SIG-M5 (cell line): ENCODE data around the gene ISM2.

ENCODE experiments used
- DNase-seq: peaks from one replicate; lab custom pipeline; 2025; lab: John Stamatoyannopoulos, UW

Gene ISM2

DNA sequence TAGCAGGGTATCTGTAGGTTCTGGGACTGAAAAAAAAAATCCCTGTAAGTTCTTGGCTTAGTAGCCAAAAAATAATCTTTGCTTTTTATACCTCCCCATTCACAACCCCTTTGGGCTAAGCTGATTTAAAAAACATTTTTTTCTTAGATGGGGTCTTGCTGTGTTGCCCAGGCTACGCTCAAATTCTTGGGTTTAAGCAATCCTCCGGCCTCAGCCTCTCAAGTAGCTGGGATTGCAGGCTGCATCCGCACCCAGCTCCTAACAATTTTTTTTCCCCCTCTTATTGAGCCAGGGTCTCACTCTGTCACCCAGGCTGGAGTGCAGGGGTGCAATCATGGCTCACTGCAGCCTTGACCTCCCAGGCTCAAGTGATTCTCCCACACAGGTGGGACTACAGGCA, 9.1 kb upstream of the ISM2 start:
- DNase-seq: no peak

DNA sequence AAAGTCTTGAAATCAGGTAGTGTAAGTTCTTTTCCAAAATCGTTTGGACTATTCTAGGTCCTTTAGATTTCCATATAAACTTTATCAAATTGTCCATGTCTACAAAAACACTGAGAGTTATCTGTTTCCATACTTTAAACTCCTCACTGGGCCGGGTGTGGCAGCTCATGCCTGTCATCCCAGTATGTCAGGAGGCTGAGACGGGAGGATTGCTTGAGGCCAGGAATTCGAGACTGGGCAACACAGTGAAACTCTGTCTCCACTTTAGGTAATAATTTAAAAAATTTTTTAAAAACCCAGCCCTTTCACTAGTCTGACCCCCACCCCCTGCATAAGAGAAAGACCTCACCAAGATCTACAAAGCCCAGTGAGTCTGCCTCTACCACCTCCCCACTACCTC, 6.4 kb upstream of the ISM2 start:
- no peak for DNase-seq

DNA sequence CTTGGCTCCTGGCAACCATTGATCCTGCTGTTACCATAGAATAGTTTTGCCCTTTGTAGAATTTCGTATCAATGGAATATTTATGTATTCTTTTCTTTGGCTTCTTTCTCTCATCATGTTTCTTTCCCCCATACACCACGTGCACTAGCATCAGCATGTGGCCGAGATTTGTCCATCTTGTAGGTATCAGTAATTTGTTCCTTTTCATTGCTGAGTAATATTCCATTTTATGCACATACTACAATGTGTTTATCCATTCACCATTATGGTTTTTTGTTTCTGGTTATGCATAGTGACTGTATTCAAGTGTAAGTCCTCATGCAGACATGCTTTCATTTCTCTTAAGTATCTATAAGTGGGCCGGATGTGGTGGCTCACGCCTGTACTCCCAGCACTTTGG, 4.5 kb upstream of the ISM2 start:
- DNase-seq: no peak

DNA sequence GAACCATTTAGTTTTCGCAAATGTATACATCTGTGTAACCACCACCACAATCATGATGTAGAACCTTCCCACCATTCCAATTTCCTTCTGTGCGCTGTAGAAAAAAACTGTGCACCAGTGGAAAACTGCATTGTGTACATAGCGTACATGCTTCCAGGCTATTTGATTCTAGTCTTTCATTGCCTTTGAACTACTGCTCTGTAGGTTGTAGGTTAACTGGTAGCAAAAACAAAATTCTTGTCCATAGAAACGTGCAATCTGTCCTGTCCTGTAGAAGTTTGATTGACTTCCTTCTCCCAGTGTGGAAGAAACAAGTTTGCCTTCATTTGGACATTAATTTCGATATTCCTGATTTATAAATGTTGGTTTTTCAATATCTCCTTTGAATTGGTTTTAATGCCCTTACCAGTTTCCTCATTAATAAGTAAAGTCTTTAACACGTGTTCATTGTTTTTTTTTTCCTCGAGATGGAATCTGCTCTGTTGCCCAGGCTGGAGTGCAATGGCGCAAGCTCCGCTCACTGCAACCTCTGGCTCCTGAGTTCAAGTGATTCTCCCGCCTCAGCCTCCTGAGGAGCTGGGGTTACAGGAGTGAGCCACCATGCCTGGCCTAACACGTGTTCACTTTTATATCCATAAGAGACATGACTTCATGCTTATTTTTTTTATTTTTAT, 3.6 kb upstream of the ISM2 start:
- DNase-seq: no peak

DNA sequence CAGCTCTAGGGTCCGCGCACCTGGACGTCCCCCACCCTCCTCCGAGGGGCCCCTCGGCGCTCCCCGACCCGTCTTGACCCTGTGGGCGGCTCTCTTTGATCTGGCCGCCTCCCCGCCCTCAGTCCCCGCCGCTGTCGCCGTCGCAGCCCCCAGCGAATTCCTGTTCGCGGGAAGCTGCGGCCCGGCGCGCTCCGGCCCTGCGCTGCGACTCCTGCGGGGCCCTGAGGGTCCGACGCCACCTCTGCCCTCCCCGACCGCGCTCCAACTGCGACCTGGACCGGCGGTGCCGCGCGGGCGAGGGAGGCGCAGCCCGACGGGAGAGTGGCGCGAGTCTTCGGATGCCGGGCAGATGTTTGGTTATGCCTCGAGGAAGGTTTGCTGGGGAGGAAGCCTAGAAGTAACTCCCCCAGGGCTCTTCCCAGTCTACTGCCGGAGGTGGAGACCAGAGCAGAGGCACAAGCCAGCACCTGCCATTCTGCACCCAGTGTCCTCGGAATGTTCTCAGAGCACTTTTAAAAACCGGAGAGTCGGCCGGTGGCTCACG, 440 bp upstream of the ISM2 start:
- no peak for DNase-seq

DNA sequence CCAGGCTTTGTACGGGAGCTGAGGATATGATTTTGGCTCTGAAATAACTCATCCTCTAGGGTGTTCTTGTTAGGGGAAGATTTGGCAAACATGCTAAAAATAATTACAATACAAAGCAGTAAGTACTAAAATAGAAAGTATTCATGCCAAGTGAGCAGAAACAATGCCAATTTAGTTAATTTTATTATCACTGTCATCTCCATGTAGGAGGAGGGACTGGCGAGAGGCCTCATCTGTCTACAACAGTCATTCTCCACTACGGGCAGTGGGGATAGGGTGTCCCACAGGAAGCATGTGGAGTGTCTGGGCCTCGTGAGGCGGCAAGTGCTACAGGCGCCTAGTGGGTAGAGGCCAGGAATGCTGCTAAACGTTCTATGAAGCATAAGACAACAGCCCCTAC, 3.3 kb downstream of the ISM2 start:
- DNase-seq: no peak

DNA sequence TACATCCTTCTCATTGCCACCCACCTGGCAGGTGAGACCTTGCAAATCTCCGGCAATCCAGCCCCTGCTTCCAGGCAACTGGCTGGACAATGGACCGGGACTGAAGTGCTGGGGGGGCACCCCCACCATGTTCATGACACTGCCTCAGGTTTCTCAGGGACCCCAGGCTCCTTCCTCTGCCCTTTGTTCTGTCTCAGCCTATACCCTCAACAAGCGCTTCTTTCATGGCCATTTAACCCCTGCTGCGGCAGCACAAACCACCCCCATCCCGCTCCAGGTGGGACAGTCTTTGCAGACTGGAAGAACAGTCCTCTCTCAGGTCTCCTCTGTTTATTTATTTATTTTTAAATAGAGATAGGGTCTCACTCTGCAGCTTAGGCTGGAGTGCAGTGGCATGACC, 7.6 kb downstream of the ISM2 start:
- DNase-seq: no peak

DNA sequence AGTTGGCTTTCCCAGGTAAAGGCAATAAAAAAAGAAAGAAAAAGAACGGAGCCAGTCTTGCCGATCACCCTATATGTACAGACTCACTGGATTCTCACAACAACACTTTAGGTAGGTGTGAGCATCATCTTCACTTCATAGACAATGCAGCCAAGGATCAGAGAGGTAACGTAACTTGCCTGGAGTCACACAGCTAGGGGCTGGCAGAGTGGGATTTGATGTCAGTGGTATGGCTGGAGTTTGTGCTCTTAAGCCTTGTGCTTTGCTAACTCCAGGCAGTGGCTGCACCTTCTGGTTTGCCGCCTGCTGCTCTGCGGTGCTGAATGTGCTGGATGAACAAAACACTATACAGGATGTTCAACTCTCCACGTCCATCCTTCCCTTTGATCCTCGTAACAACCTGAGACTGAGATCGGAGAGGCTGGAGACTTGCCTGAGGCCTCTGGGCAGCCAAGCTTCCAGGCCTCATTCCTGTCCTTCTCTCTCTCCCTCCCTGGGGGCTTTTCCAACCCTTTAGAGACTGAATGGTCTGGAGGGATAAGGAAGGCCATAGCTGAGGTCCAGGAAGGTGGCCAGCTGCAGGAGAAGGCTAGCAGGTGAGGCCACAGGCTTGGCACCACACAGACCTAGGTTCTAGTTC, 8.1 kb downstream of the ISM2 start:
- DNase-seq: no peak

DNA sequence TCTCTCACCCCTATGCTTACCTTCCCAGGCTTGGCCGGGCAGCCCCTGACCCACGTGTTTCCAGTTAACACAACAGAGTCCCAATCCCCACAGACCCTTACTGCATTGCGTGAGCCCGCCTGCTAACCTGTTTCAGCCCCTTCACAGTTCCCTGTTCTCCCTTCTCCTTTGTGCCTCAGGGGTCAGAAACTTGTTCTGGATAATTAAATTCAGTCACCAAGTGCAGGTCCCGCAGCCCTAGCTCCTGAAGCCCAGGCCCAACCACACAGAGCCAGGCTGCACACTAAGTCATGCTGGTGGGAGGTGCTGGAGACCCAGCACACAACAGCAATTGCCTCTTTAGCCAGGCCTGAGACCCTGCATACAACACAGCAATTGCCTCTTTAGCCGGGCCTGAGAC, 9.6 kb downstream of the ISM2 start:
- DNase-seq: no peak

DNA sequence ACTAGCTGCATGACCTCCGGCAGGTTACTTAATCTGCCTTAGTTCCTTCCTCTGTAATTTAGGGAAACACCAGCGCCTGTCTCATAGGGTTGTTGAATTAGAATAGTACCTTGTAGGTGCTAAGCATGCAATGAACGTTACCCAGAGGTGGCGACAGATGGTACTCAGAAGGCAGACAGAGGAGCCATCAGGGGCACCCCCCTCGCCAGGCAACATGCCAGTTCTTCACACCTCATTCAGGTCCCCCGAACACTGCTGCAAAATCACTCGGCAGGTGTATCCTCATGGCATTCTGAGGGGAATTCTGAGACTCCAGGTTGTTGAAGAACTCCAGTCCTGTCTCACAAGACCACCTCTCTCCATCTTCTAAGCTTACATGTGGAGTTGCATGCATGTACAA, 10.1 kb downstream of the ISM2 start:
- DNase-seq: no peak

DNA sequence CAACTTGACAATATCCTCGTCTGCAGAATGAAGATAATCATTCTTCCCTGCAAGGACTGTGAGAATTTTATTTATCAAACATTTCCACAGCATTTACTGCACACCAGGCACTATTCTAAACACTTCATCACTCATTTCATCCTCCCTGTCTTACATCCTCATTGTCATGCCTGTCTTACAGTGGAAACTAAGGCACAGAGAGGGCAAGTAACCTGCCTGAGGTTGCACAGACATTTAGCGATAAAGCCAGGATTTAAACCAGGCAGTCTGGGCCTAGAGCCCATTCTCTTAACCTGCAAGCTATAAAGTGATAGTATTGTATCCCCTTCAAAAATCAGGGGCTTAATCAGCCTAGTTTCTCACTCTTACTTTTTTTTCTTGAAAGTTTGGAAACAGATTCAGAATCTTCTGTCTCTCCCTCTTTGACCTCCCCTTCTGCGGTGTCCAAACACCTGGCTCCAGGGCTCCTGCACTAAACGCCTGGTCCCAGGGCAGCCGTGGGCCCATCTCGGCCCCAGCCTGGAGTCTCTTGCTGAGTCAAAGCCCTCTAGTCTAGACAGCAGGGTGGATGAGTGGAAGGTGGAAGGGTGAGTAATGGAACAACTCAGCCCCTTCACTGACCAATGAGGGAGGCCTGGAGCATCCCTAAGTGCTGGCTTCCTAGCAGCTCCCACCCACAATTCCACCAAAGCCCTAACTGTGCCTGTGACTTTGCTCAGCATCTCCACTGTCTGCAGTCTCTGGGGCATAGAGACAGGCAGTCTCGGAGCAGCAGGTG, 12.5 kb downstream of the ISM2 start:
- no peak for DNase-seq

DNA sequence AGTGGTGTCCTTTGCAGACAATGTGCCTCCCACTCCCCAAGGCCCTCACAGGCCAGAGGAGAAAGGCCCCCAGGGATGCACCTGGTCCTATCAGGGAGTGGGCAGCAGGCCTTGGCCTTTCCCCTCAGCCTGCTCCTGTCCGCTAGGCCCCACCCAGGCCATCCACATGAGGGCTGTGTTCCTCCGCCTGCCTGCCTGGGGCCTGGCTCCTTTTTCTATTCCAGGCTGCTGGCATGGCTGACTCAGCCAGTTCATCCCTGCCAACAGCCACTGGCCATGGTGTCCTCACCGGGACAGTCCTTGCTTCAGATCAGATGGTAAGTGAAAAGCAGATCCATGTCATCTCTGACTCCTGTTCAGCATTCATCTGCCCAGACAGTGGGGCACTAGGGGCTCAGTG, 13.4 kb downstream of the ISM2 start:
- no peak for DNase-seq

DNA sequence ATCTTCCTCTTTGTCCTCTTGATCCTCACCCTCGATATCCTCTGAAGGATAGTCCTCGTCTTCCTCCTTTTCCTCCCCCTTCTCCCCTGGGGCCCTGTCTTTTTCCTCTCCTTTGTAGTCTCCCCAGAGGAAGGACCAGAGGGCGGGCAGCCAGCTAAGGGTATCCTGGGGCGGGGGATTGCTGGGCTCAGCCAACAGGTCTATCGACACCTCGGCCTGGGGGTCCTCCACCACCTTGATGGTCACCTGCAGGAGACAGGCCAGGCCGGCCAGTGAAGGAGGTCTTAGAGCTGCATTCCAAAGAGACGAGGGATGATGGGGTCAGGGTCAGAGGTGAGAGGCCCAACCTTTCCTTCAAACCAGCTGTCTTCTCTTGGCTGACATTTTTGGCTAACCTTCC, 16.2 kb downstream of the ISM2 start:
- no peak for DNase-seq

DNA sequence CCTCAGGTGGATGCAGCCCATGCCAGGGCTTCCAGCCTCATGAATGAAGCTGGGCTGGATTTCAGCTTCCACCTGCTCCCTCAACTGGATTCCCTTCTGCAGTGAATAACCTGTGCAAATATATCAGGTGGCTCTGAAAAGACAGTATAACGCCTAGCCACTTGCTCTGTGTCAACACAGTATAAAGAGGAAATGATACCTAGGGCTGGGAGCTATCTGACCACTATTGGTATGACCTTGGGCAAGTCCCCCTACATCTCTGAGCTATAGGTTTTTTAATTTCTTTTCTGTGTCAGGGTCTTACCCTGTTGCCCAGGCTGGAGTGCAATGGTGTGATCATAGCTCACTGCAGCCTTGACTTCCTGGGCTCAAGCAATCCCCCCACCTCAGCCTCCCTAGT, 19.8 kb downstream of the ISM2 start:
- no peak for DNase-seq

DNA sequence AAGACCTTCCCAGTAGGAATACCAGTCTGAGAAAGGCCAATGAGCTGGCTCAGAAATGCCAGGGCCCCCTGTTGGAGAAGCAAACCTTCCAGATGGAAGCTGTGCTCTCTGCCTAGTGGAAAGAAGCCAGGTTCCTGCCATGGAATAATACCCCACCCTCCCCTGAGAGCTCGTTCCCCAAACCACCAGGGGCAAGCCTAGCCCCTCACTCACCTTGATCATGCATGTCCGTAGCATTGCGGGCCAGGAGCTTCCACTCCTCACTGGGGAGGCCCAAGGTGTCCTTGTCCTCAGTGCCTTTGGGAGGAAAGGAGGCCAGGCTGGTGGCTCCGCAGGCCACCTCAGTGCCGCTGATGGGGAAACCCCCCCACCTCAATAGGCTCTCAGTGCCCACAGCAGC, 20.6 kb downstream of the ISM2 start:
- DNase-seq: no peak

DNA sequence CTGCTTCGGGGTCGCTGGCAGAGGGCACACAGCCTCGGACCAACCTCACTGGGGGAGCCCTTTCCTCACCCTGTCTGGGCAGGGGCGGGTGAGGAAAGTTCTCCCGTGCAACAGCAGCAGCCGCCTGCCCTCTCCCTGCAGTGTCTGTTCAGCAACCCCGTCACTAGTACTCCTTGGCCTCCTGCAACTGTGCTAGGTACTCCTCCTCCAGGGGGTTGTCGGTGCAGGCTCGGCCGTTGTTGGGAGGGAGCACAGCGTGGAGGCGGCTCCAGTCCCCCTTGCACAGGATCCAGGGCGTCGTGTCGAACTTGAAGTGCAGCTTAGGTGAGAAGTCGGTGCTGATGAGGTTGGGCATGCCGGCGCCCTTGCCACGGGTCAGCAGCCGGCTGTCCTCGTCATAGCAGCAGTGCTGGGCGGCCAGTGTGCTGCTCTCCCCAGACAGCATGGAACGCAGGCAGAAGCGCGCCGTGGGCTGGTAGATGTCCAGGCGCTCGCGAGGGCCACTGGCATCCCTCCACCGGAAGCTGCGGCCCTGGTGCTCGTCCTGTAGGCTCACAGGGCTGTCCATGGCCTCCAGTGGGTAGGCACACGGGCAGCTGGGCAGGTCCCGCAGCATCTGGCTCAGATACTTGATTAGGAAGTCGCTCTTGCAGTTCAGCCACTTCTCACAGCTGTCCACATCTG, 23.0 kb downstream of the ISM2 start:
- DNase-seq: no peak

DNA sequence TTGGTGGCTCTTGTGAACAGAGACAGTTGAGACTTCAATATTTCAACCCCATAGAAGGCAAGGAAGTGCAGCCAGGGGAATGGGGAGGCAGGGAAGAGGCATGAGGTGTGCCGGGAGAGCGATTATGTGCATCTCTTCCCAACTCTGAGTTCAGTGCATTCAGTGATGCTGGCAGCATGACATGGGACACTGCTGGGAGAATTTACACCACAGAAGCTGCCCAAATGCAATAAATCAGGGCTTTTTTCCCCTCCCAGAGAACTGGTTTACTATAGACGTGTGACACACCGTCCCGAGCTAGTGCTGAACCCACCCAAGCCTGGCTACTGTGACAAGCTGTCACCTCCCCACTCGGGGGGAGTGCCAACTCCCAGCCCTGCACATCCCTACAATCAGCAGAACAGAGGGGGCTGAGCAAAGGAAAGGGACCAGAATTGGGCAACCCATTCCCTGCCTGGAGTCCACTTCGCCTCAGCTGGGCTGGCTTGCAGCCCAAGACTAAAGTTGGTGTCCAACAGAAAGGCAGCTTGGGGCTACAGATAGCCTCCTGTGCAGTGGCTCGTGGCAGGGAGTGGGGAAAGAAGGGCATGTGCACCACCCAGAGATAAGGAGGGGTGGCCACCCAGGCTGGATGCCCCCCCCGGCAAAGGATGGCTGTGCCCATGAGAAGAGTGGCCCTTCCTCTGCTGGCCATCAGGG, 24.0 kb downstream of the ISM2 start:
- no peak for DNase-seq

DNA sequence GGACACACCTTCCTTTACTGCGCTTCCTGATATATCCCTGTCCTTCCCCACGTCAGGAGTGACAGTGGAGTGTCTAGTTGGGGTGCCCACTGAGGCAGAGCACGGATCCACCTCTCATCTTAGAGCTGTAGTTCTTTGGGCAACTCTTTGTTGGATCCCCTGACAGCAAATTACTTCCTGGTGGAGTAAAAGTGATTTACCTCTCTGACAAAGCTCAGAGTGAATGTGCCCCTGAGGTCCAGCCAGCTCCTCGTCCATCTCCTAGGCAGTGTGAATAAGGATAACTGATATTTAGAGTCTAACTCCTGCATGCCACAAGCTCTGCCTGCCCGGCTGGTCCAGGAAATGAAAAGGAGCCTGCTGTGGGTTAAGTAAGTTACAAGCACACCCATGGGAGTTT, 24.7 kb downstream of the ISM2 start:
- DNase-seq: no peak

DNA sequence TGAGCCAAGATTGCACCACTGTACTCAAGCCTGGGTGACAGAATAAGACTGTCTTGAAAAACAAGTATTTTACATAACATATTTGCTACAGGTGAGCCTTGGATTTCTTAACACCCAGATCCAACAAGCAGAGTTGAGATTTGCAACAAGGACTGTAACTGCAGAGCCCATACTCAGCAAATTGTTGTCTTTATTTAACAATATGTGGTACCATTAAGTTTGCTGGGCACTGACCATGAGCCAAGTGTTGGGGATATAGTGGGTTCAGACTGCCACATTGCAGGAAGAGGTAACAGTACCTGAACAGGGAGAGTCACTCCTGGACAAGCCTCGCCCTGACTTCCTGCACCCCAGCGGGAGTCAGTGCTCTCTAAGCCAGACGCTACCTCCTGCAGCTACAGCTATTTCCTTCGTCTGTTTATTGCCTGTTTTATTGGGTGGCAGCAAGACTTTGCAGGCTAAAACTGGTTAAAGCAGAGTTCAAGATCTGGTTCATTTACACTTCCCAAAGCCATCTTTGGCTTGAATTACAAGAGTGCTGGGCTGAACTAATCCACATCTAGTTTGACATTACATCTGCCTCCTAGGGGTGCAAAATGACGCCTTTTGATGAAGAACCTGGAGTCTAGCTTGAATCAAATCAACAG, 28.3 kb downstream of the ISM2 start:
- DNase-seq: no peak

DNA sequence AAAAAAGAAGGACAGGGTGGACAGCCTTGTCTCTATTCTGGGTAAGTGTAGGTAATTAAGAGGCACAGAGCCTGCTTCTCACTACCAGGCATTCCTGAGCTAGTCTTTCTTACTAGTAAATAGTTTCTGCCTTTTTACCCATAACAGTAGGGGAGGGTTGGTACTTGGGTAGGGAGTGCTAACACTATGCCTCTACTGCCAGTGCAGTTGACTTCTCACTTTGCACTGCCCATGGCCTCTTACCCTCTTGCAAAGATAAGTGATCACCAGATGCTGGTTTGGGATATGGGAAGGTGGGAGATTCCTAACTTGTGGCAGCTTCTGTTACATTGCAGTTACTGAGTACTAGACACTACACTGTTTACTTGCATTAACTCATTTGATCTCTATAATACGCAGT, 29.1 kb downstream of the ISM2 start:
- DNase-seq: no peak

DNA sequence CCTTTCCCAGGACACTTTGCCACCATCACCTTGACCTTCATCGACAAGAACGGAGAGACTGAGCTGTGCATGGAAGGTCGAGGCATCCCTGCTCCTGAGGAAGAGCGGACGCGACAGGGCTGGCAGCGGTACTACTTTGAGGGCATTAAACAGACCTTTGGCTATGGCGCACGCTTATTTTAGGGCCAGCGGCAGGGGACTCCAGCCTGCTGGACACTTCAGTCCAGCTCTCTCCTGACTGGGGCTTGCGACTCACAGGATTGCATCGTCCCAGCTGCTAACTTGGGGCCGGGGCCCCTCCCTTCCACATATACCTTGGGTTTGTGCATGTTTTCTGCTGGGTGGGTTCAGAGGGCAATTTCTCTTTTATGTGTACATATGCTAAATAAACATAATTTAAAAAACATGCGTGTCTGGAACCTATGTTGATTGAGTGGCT, 29.5 kb downstream of the ISM2 start:
- no peak for DNase-seq
